Measurements from ENCODE around the gene HTT.

The HTT gene

GRCh38 chr4:3239998-3240920, 165.8 kb downstream of the HTT start:
- DNase-seq, result no peak

DNA sequence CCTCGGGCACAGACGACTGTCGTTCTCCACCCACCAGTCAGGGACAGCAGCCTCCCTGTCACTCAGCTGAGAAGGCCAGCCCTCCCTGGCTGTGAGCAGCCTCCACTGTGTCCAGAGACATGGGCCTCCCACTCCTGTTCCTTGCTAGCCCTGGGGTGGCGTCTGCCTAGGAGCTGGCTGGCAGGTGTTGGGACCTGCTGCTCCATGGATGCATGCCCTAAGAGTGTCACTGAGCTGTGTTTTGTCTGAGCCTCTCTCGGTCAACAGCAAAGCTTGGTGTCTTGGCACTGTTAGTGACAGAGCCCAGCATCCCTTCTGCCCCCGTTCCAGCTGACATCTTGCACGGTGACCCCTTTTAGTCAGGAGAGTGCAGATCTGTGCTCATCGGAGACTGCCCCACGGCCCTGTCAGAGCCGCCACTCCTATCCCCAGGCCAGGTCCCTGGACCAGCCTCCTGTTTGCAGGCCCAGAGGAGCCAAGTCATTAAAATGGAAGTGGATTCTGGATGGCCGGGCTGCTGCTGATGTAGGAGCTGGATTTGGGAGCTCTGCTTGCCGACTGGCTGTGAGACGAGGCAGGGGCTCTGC, 166.5 kb downstream of the HTT start:
- DNase-seq, result no peak

GRCh38 chr4:3241898-3242524, 167.5 kb downstream of the HTT start:
- no peak for DNase-seq

- DNase-seq, result no peak
Measured at GRCh38 chr4:3243136-3243780, 168.8 kb downstream of the HTT start.

DNA sequence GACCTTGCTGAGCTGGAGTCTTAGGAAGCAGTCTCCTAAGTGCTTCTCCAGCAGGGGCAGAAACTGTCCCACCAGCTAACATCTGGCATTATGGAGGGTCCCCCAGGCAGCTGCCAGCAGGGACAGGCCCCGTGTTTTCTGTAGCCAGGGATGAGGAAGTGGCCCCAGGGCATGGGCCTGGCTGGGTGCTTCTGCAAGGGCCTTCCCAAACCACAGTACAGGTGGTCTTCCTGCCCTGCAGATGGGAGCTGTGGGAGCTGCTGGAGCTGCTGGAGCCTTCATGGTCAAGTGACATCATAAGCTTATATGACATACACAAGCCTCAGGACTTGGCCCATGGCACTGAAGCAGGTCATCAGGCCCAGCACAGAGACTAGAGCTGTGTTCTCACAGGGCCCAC, 169.5 kb downstream of the HTT start:
- no peak for DNase-seq

- DNase-seq, result no peak
Measured at GRCh38 chr4:3244747-3245146, 170.3 kb downstream of the HTT start.

DNA sequence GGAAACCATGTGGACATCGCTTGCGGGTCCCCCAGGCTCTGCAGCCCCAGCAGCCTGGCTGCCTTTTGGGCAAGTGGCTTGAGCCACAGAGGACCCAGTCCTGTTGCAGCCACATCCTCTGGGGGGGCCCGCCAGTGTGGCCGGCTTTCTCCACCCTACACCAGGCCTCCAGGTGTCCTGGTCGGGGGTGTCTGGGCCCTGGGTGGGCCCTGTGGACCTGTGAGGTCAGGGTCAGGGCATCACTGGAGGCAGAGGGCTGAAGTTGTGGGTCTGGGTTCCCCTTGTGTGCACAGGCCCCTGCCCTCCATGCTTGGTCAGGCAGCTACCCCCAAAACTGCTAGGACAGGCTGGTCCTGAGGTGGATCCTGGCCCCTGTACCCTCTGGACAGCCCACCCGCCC, 171.2 kb downstream of the HTT start:
- DNase-seq, result no peak

DNA sequence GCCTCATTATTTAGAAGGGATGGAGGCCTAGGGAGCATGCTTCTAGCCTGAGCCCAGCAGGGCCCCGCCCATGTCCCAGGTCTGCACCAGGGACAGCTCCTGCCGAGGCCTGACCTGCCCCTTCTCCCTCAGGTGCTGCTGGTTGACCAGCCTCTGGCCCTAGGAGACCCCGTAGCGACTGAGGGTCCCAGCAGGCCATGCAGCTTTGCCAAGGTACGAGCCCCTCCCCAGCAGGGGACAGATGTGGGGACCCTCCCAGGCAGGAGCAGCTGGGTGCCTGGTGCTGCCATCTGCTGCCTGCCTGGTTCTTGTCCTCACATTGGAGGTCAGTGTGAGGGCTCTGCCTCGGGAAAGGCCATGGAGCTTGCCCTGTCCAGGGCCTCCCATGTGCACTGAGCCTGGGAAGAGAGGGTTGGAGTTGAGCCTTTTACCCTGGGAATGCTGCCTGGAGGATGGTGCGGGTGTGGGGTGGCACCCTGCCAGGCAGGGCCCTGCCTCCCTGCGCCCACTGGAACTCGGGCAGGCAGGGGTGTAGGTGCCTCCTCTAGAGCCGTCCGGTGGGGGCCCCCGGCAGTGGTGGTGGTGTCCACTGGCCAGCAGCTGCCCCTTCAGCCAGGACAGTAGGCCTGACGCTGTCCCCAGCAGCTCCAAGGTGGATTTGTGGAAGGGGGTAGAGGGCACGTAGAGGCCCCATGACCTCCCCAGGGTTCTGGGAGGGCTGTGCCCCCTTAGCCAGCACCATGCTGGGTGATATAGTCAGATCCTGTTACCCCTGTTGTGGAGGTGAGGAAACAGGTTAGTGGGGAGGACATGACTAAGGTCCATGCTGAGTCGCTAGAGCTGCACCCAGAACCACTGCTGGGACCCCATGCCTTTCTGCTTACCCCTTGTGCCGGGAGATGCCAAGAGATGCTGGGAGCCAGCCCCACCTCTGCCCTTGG, 172.2 kb downstream of the HTT start:
- no peak for DNase-seq

- DNase-seq, result no peak
Measured at GRCh38 chr4:3247399-3248177, 173.1 kb downstream of the HTT start.

DNA sequence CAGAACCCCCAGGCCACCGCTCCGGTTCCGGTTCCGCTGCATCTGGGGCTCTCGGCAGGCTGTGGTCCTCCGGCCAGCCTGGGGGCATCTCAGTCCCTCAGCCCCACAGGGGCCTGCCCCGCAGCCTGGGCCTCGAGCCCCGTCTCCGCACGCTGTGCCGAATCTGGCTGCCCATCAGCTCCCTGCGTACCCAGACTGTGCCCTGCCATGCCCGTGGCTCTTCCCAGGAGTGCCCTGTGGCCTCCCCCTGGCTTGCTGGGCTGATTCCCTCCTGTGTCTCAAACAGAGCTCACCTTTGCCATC, 173.6 kb downstream of the HTT start:
- no peak for DNase-seq

DNA sequence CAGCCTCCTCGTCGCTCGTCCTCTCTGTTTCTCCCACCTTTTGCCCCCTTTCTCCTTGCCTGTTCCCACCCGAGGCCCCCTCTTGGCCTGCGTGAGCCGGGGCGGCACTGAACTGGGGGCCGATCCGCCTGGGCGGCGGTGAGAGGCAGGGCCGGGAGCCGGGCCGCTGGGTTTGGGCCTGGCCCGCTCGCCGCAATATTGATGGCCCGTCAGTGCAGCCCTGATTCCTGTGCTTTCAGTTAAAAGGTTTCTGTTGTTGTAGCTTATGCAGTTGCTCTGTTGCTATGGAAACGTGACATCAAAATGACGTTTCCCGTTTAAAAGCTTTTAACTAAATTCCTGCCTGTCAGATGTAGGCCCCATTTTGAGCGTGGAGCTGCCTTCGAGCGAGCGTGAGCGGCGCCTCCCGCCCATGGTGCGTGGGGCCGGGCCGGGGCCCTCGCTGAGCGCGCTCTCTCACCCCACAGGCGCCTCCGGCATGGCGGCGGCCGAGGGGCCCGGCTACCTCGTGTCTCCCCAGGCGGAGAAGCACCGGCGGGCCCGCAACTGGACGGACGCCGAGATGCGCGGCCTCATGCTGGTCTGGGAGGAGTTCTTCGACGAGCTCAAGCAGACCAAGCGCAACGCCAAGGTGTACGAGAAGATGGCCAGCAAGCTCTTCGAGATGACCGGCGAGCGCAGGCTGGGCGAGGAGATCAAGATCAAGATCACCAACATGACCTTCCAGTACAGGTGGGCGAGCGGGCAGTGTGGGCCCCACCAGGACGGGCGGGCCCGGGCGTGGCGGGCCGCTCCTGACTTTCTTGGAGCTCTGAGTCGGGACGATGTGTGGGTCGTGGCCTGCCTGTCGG, 174.6 kb downstream of the HTT start, which contains the start of gene MSANTD1:
Gene MSANTD1 (plus strand): TSS at position 349 of the 851 bp plus-strand sequence. CDS start 64 bp downstream, at position 413.
- no peak for DNase-seq

- DNase-seq, result no peak
Measured at GRCh38 chr4:3249711-3250437, 175.4 kb downstream of the HTT start.

DNA sequence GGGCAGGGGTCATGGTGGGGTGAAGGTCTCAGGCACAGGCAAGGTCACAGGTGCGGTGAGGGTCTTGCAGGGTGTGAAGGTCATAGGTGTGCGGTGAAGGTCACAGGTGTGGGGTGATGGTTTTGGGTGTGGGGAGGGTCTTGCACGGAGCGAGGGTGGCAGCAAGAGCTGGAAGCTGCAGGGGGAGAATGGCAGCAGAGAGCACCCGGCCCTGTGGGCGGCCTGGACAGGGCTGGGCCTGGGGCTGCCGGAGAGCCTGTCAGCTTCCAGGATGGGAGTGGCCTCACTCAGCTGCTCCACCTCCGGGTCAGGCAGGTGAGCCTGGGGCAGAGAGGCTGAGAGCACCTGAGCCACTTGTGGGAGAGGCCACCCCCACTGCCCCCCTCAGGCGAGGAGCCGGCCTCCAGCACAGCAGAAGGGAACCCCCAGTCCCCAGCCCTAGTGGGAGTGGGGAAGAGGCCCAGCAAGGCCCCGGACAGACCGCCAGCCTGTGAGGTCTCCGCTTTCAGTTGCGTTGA, 176.0 kb downstream of the HTT start:
- no peak for DNase-seq

DNA sequence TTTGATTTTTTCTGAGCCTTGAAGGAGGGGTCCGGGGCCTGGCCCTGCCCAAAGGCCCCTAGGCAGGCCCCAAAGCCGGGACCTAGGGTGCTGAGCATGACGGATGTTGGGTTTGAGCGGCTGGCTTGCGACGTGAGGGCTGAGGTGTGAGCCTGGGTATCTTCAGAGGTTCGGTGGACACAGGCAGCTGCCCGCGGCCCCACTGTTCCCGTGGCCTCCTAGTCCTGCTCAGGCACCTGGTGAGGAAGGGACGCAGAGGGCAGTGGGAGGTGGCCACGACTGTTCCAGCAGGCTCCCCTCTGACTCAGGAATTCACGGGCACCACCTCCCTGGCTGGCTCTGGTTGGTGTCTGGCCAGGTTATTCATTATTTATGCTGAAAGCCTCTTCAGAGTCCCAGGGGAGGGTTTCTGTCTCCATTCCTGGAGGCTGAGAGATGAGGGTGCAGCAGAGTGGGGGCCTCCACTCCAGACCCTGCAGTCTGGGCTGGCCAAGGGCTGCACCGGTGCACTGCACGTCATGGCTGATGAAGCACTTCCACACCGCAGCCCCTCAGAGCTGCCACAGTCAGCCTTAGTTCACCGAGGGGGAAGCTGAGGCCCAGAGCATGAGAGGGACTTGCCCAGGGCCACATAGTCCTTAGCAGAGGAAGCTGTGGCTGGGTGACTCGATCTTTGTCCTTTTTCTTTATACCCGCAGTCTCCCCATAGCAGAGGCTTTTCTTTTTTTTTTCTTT, 176.6 kb downstream of the HTT start:
- DNase-seq, result no peak

DNA sequence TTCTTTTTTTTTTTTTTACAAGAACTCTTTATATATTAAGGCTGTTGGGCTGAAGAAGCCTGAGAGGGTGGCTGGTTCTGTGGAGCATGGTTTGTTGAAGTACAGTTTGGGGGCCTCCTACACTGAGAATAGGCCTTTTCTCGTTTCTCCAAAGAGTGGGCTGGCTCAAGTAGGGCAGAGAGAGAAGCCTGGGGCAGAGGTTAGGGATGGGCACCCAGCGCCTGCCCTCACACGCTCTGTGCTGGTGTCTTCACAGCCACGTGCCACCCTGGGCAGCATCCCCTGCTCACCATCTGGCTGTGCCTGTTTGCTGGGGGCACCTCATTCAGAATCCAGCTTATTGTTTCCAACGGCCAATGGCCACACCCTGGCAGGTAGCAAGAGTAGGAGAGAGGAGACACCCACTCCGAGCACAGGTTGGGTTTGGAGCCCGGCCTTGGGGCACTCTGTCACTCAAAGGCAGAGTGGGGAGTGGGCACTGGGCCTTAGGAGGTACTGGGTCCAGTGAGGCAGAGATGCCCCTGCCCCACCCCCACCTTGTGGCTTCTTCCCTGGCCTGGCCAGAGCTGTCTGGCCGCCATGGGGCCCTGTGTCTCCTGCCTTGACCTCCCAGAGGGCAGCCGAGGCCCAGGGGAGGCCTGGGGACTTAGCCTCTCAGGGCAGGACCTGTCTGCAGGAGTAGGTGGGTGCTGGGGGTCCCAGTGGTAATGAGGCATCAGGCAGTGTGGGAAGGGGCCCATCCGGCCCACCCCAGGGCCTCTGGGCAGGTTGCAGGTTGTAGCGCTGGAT, 177.4 kb downstream of the HTT start:
- DNase-seq, result no peak

DNA sequence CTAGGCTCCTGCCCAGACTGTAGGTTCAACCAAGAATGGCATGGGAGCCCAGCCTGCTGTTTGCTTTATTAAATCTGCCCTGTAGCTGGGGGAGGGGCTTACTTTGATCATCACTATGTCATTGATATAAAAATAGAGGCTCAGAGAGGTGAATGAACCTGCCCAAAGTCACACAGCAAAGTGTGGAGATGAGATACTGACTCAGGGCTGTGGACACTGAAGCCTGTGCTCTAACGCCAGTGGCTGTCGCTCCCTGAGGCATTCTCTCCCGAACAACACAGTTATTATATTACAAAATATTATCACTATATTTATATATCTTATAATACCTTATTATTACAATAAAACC, 178.0 kb downstream of the HTT start:
- DNase-seq, result no peak

DNA sequence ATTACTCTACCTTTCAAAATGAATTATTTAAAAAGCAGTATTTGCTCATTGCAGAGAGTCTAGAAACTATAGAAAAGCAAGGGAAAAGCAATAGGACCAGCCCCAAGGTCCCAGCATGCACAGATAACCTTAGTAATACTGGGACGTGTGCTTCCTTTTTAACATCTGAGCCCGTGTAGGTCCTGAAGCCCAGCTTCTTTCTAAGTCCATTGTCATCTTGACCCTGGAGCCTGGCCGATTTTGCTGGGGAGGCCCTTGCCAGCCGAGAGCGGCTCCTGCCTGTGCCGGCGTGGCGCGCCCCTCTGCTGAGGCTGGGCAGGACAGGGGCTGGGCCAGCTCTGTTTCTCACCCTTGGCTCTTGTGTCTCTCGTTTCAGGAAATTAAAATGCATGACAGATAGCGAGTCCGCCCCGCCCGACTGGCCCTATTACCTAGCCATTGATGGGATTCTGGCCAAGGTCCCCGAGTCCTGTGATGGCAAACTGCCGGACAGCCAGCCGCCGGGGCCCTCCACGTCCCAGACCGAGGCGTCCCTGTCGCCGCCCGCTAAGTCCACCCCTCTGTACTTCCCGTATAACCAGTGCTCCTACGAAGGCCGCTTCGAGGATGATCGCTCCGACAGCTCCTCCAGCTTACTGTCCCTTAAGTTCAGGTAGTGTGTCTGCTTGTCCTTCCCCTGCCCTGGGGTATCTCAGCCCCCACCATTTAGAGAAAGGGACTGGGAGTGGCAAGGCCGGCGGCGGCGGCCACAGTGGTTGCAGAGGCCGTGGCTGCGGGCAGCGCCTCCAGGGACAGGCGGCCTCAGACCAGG, 178.6 kb downstream of the HTT start:
- no peak for DNase-seq
